ENCODE measurements around the gene METTL18. TPM values are rescaled to one million over a fixed set of nuclear protein-coding genes. Genes with fewer than 3 reads are reported as not detected.

Gene METTL18
- total RNA-seq (2022) (6.9 and 7.9 TPM in 2 replicates), Bru-seq, nascent RNA (percentile 86 among the genes with signal in this experiment), BruChase-seq, experiment 1, labeled RNA remaining after a 2-hour chase (percentile 88 among the genes with signal in this experiment), BruChase-seq, experiment 2, labeled RNA remaining after a 6-hour chase (percentile 57 among the genes with signal in this experiment)
- long read RNA-seq, transcript METTL18-202 (2 exons, 1,521 nt): major isoform, 15 of 17 reads
- long read RNA-seq, partial matches to known transcripts: 0 of 17 reads
- long read RNA-seq, other reads (novel, unspliced or antisense): 0 of 17 reads

DNA sequence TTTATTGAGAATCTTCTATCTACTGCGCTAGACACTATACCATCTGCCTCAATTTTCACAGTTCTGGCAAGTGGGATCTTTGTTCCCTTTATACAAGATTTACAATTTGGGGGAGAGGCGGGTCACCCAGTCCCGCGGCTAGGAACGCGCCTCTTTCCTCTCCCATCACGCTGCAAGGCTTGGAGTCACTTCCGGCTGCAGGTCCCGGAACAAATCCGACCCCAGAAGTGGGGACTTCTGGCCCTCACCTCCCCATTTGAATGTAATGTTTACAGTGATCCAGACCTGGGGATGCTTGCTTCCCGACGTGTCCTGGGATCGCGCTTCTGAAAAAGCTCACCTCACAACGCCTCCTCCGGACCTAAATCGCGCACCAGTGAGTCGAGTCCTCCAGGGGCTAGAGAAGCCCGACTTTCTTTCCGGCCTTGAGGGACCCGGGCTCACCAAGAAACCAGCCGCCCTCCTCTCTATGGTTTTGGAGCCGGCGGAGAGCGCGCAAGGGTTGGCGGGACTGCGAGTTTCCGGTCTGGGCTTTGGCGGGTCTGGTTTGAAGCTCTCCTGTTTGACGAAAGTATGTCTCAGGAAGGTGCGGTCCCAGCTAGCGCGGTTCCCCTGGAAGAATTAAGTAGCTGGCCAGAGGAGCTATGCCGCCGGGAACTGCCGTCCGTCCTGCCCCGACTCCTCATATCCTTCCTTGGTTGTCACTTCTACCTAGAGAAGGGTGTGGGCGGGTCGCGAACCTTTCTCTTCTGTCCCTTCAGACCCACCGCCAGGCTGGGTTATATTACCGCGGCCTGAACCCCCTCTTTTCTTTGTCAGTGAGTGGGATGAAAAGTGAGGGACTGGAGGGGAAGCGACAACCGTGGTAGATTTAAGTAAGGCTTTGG, at the start of gene METTL18:
Gene METTL18, minus strand, starts transcription at position 378 of the 887 bp plus-strand sequence. CDS start 1,212 bp downstream, outside the sequence.
- POLR2A ChIA-PET: interaction anchor here (0.8 to 1.1 kb wide), 3 partner anchors 29 to 208 kb away, joined by 3 to 9 read pairs (median 4); partner anchors contain the start of gene F5
- BruUV-seq (replicated peaks): no TSS peak
- H3K4me3 Mint-ChIP-seq (ENCODE audit: unreplicated experiment): peak within 1 kb of the TSS; percentile 100

DNA sequence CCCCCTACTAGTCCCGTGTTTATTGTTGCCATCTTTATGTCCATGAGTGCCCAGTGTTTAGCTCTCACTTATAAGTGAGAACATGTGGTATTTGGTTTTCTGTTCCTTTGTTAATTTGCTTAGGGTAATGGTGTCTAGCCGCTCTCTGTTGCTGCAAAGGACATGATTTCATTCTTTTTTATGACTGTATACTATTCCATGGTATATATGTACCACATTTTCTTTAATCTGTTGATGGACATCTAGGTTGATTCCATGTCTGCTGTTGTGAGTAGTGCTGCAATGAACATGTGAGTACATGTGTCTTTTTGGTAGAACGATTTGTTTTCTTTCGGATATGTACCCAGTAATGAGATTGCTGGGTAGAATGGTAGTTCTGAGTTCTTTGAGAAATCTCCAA, 44.2 kb upstream of the METTL18 start:
- POLR2A ChIA-PET: no interaction called here

More for the DNA sequence above, at the start of gene METTL18:
- no peaks in the 10 kb centered on the region for H3K9me3 Mint-ChIP-seq (ENCODE audit: unreplicated experiment)
- no peaks in the 10 kb centered on the region for H3K36me3 ChIP-seq (ENCODE audit: control insufficient read depth, insufficient read depth, low read length)
- CTCF ChIA-PET: interaction anchor here (1.1 to 1.4 kb wide), 2 partner anchors 15 to 83 kb away, joined by 3 to 6 read pairs; no protein-coding TSS in a partner anchor
- peaks cover 15% of the 10 kb centered on the region for H3K36me3 Mint-ChIP-seq (ENCODE audit: insufficient read depth, unreplicated experiment)
- peak within 1 kb of the TSS; percentile 74 for H3K4me3 ChIP-seq (ENCODE audit: low read depth, low read length)
- H3K27ac Mint-ChIP-seq (ENCODE audit: unreplicated experiment): peak within 1 kb of the TSS; percentile 99
- peaks cover 6% of the 10 kb centered on the region for H3K4me1 Mint-ChIP-seq (ENCODE audit: low read depth, unreplicated experiment)
- peaks cover 6% of the 10 kb centered on the region for H3K4me1 ChIP-seq
- H3K9me3 ChIP-seq: no peaks in the 10 kb centered on the region
- no peaks in the 10 kb centered on the region for H3K27me3 ChIP-seq (replicated peaks; ENCODE audit: control insufficient read depth, insufficient read depth, low read length)
- H3K27me3 Mint-ChIP-seq (ENCODE audit: insufficient read depth, unreplicated experiment): no peaks in the 10 kb centered on the region
- peak; percentile 93 to 96 for DNase-seq
- intact Hi-C loops (cut with micrococcal nuclease; ENCODE audit: unreplicated experiment): loop anchor here (1.0 to 2.0 kb wide), 3 partner anchors 13 to 100 kb away; no protein-coding TSS in a partner anchor
- TF ChIP-seq, protein P1, sequence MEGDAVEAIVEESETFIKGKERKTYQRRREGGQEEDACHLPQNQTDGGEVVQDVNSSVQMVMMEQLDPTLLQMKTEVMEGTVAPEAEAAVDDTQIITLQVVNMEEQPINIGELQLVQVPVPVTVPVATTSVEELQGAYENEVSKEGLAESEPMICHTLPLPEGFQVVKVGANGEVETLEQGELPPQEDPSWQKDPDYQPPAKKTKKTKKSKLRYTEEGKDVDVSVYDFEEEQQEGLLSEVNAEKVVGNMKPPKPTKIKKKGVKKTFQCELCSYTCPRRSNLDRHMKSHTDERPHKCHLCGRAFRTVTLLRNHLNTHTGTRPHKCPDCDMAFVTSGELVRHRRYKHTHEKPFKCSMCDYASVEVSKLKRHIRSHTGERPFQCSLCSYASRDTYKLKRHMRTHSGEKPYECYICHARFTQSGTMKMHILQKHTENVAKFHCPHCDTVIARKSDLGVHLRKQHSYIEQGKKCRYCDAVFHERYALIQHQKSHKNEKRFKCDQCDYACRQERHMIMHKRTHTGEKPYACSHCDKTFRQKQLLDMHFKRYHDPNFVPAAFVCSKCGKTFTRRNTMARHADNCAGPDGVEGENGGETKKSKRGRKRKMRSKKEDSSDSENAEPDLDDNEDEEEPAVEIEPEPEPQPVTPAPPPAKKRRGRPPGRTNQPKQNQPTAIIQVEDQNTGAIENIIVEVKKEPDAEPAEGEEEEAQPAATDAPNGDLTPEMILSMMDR (IDR thresholded peaks at IDR 0.05; ENCODE audit: insufficient read depth in 1 of 2, low read depth in 1 of 2, low read length in 1 of 2, severe bottlenecking in 1 of 2, unreplicated experiment in 1 of 2): no peak

DNA sequence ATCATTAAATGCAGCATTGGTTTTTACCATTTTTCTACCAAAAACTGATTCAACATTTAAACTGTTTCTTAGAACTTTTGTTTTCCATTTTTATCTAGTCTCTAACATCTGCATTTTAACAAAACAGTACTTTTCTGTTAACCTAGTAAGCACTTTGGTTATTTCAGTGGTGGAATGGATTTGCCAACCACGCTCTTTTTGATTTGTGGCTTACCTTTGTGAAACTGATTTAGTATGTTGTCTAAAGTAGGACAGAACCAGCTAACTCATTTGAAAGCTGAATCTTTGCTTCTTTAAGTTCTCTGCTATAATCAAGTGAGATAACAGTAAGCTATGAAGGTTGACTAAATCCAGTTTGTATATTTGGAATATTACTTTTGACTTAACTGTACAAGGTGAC, 41.5 kb upstream of the METTL18 start:
- H3K4me3 Mint-ChIP-seq (ENCODE audit: unreplicated experiment): no peak overlapping the region
- no TSS peak for BruUV-seq (replicated peaks)
- Histone ChIP-seq H3K4me1 (no peaks in the 10 kb centered on the region), H3K27me3 (replicated peaks; ENCODE audit: control insufficient read depth, insufficient read depth, low read length) (no peaks in the 10 kb centered on the region), H3K4me3 (ENCODE audit: low read depth, low read length) (no peak overlapping the region), H3K9me3 (no peaks in the 10 kb centered on the region), H3K36me3 (ENCODE audit: control insufficient read depth, insufficient read depth, low read length) (no peaks in the 10 kb centered on the region; the same call in 1 of the 2 replicates)
- no peaks in the 10 kb centered on the region for H3K27me3 Mint-ChIP-seq (ENCODE audit: insufficient read depth, unreplicated experiment)
- intact Hi-C loops (cut with micrococcal nuclease; ENCODE audit: unreplicated experiment): no loop called here
- no peak overlapping the region for H3K27ac Mint-ChIP-seq (ENCODE audit: unreplicated experiment)
- no peaks in the 10 kb centered on the region for H3K4me1 Mint-ChIP-seq (ENCODE audit: low read depth, unreplicated experiment)
- CTCF ChIA-PET: no interaction called here
- DNase-seq: no peak
- H3K9me3 Mint-ChIP-seq (ENCODE audit: unreplicated experiment): no peaks in the 10 kb centered on the region
- POLR2A ChIA-PET: no interaction called here
- TF ChIP-seq, protein P1 (IDR thresholded peaks at IDR 0.05; ENCODE audit: insufficient read depth in 1 of 2, low read depth in 1 of 2, low read length in 1 of 2, severe bottlenecking in 1 of 2, unreplicated experiment in 1 of 2): no peak
- peaks cover 38% of the 10 kb centered on the region for H3K36me3 Mint-ChIP-seq (ENCODE audit: insufficient read depth, unreplicated experiment)

More for the DNA sequence above, 44.2 kb upstream of the METTL18 start:
- BruUV-seq (replicated peaks): no TSS peak
- Histone ChIP-seq H3K4me3 (ENCODE audit: low read depth, low read length) (no peak overlapping the region), H3K4me1 (no peaks in the 10 kb centered on the region), H3K36me3 (ENCODE audit: control insufficient read depth, insufficient read depth, low read length) (no peaks in the 10 kb centered on the region), H3K27me3 (replicated peaks; ENCODE audit: control insufficient read depth, insufficient read depth, low read length) (no peaks in the 10 kb centered on the region), H3K9me3 (no peaks in the 10 kb centered on the region)
- CTCF ChIA-PET: no interaction called here
- H3K4me1 Mint-ChIP-seq (ENCODE audit: low read depth, unreplicated experiment): no peaks in the 10 kb centered on the region
- no peaks in the 10 kb centered on the region for H3K9me3 Mint-ChIP-seq (ENCODE audit: unreplicated experiment)
- no peaks in the 10 kb centered on the region for H3K27me3 Mint-ChIP-seq (ENCODE audit: insufficient read depth, unreplicated experiment)
- H3K27ac Mint-ChIP-seq (ENCODE audit: unreplicated experiment): no peak overlapping the region
- DNase-seq: no peak
- TF ChIP-seq, protein P1 (IDR thresholded peaks at IDR 0.05; ENCODE audit: insufficient read depth in 1 of 2, low read depth in 1 of 2, low read length in 1 of 2, severe bottlenecking in 1 of 2, unreplicated experiment in 1 of 2): no peak
- no peak overlapping the region for H3K4me3 Mint-ChIP-seq (ENCODE audit: unreplicated experiment)
- intact Hi-C loops (cut with micrococcal nuclease; ENCODE audit: unreplicated experiment): no loop called here
- H3K36me3 Mint-ChIP-seq (ENCODE audit: insufficient read depth, unreplicated experiment): peaks cover 36% of the 10 kb centered on the region
